Hepatocyte (in vitro differentiated cells): ENCODE measurements around the gene OR2D3. TPM values are rescaled to one million over a fixed set of nuclear protein-coding genes. Genes with fewer than 3 reads are reported as not detected.

ENCODE experiments used
- DNase-seq: peaks from one replicate; pipeline ENCODE4 v3.0.0-alpha.2; 2016; ENCODE audit warnings: low spot score
- H2AFZ ChIP-seq: fragments of 200-600 bp; sonication (generic); 2 replicates; pipeline ENCODE4 v1.6.0; 2016; ENCODE audit warnings: antibody characterized with exemption, mild to moderate bottlenecking
- H3K27ac ChIP-seq: fragments of 200-600 bp; sonication (generic); 2 replicates; pipeline ENCODE4 v1.5.1; 2016; ENCODE audit warnings: mild to moderate bottlenecking
- H3K27me3 ChIP-seq: fragments of 200-600 bp; sonication (generic); 2 replicates; pipeline ENCODE4 v1.6.1; 2016
- H3K36me3 ChIP-seq: fragments of 200-600 bp; sonication (generic); replicated peaks from 2 replicates; pipeline ENCODE4 v1.5.1; 2016; ENCODE audit warnings: low read depth; ENCODE audit not compliant: insufficient read depth
- H3K4me1 ChIP-seq: fragments of 200-600 bp; sonication (generic); 2 replicates; pipeline ENCODE4 v1.5.1; 2016; ENCODE audit warnings: mild to moderate bottlenecking, moderate library complexity; ENCODE audit not compliant: insufficient read depth
- H3K4me2 ChIP-seq: fragments of 200-600 bp; sonication (generic); 2 replicates; pipeline ENCODE4 v1.6.0; 2016
- H3K4me3 ChIP-seq: fragments of 200-600 bp; sonication (generic); 2 replicates; pipeline ENCODE4 v1.5.1; 2016; ENCODE audit warnings: mild to moderate bottlenecking
- H3K79me2 ChIP-seq: fragments of 200-600 bp; sonication (generic); 2 replicates; pipeline ENCODE4 v1.6.0; 2017; ENCODE audit warnings: mild to moderate bottlenecking
- H3K9me2 ChIP-seq: fragments of 200-600 bp; sonication (generic); replicated peaks from 2 replicates; pipeline ENCODE4 v1.6.0; 2017; ENCODE audit warnings: mild to moderate bottlenecking; ENCODE audit not compliant: insufficient read depth
- H3K9me3 ChIP-seq: fragments of 200-600 bp; sonication (generic); 2 replicates; pipeline ENCODE4 v1.5.1; 2016; ENCODE audit warnings: low read depth, mild to moderate bottlenecking
- H4K20me1 ChIP-seq: fragments of 200-600 bp; sonication (generic); 2 replicates; pipeline ENCODE4 v1.6.0; 2016; ENCODE audit warnings: mild to moderate bottlenecking; ENCODE audit not compliant: insufficient read depth, poor library complexity, severe bottlenecking
- EZH2 ChIP-seq: fragments of 200-600 bp; sonication (generic); IDR thresholded peaks from 2 replicates; pipeline ENCODE4 v1.6.1; 2016; ENCODE audit warnings: antibody characterized with exemption, mild to moderate bottlenecking, borderline replicate concordance
- EZH2phosphoT487 ChIP-seq: fragments of 200-600 bp; sonication (generic); IDR thresholded peaks from one replicate; pipeline ENCODE4 v1.6.1; 2018; ENCODE audit warnings: antibody characterized with exemption, mild to moderate bottlenecking, low read depth, moderate library complexity; ENCODE audit not compliant: unreplicated experiment, severe bottlenecking
- WGBS: methylation state at CpG from one replicate; pipeline ENCODE4 v1.1.6; 2016; ENCODE audit warnings: low lambda C conversion rate; ENCODE audit errors: missing lambda C conversion rate; 5-methylcytosine and 5-hydroxymethylcytosine counted together
- polyA plus RNA-seq: library from polyadenylated mRNA; unstranded; fragments of >200 nt; fragmentation: Nextera tagmentation; extraction: Ambion mirVana; gene quantifications from 2 replicates; pipeline ENCODE4 v1.2.1, GENCODE V29; 2016
- total RNA-seq: library from RNA; depleted of rRNA; stranded (reverse); fragments of >200 nt; gene quantifications from 2 replicates; pipeline ENCODE4 v1.2.3, GENCODE V29; 2014
- TF ChIP-seq, protein P1 (sequence below): fragments of 200-600 bp; sonication (generic); IDR thresholded peaks from 2 replicates; pipeline ENCODE4 v1.5.1; 2016; ENCODE audit warnings: antibody characterized with exemption, mild to moderate bottlenecking; ENCODE audit not compliant: poor library complexity

Gene OR2D3, protein sequence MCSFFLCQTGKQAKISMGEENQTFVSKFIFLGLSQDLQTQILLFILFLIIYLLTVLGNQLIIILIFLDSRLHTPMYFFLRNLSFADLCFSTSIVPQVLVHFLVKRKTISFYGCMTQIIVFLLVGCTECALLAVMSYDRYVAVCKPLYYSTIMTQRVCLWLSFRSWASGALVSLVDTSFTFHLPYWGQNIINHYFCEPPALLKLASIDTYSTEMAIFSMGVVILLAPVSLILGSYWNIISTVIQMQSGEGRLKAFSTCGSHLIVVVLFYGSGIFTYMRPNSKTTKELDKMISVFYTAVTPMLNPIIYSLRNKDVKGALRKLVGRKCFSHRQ
- not detected in 2 replicates for total RNA-seq
- polyA plus RNA-seq, result 0.15 TPM in 1 of 2 replicates, not detected in the other

GRCh38 chr11:6920702-6921101 lies at the start of gene OR2D3:
Gene OR2D3, plus strand, starts transcription at chr11:6921002. Its CDS starts 0 bp downstream, at chr11:6921002.
- 94% methylated on average over 1 of the region's 1 CpG for WGBS
- no peaks in the 10 kb centered on the region for H3K4me1 ChIP-seq
- TF ChIP-seq EZH2 (no peak), EZH2phosphoT487 (no peak)
- TF ChIP-seq, protein P1, sequence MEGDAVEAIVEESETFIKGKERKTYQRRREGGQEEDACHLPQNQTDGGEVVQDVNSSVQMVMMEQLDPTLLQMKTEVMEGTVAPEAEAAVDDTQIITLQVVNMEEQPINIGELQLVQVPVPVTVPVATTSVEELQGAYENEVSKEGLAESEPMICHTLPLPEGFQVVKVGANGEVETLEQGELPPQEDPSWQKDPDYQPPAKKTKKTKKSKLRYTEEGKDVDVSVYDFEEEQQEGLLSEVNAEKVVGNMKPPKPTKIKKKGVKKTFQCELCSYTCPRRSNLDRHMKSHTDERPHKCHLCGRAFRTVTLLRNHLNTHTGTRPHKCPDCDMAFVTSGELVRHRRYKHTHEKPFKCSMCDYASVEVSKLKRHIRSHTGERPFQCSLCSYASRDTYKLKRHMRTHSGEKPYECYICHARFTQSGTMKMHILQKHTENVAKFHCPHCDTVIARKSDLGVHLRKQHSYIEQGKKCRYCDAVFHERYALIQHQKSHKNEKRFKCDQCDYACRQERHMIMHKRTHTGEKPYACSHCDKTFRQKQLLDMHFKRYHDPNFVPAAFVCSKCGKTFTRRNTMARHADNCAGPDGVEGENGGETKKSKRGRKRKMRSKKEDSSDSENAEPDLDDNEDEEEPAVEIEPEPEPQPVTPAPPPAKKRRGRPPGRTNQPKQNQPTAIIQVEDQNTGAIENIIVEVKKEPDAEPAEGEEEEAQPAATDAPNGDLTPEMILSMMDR, result no peak
- no peak within 1 kb of the TSS for H2AFZ ChIP-seq
- H3K27ac ChIP-seq, result no peak within 1 kb of the TSS
- H3K4me2 ChIP-seq, result no peak within 1 kb of the TSS
- no peak within 1 kb of the TSS for H3K4me3 ChIP-seq
- no peaks in the 10 kb centered on the region for H3K27me3 ChIP-seq
- H3K9me2 ChIP-seq, result no peaks in the 10 kb centered on the region
- DNase-seq, result no peak
- H4K20me1 ChIP-seq, result no peaks in the 10 kb centered on the region
- no peaks in the 10 kb centered on the region for H3K79me2 ChIP-seq
- H3K9me3 ChIP-seq, result no peaks in the 10 kb centered on the region
- H3K36me3 ChIP-seq, result no peaks in the 10 kb centered on the region

DNA sequence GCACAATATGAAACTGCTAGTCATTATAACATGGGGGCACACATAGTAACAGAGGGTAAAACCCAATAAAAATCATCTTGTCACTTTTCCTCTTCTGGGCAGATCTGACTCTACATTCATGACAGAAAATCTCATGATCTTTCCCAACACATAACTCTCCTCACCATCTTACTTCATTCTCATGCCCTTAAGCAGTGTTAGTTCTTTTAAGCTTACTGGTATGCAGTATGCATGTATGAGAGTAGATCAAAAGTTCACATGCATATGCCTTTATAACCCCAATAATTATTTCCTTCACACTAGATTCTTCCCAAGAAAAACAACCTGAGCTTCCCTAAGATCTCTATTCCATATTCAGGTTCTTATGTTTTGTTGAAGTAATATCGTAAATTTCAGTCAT lies 49.5 kb upstream of the OR2D3 start:
- no peaks in the 10 kb centered on the region for H3K36me3 ChIP-seq
- H3K9me2 ChIP-seq, result no peaks in the 10 kb centered on the region
- H3K79me2 ChIP-seq, result no peaks in the 10 kb centered on the region
- H2AFZ ChIP-seq, result no peak overlapping the region
- TF ChIP-seq EZH2phosphoT487, result no peak
- TF ChIP-seq EZH2, result no peak
- TF ChIP-seq, protein P1, result no peak
- H3K27ac ChIP-seq, result no peak overlapping the region
- H3K27me3 ChIP-seq, result no peaks in the 10 kb centered on the region
- no peak for DNase-seq
- H3K4me1 ChIP-seq, result no peaks in the 10 kb centered on the region
- no peaks in the 10 kb centered on the region for H3K9me3 ChIP-seq
- H3K4me2 ChIP-seq, result no peak overlapping the region
- 90% methylated on average over 1 of the region's 1 CpG for WGBS
- no peak overlapping the region for H3K4me3 ChIP-seq
- no peaks in the 10 kb centered on the region for H4K20me1 ChIP-seq

GRCh38 chr11:6875761-6876160 lies 45.0 kb upstream of the OR2D3 start:
- no peaks in the 10 kb centered on the region for H3K9me2 ChIP-seq
- TF ChIP-seq, protein P1, result no peak
- no peak for TF ChIP-seq EZH2phosphoT487
- TF ChIP-seq EZH2, result no peak
- no peak overlapping the region for H3K27ac ChIP-seq
- H3K36me3 ChIP-seq, result no peaks in the 10 kb centered on the region
- H2AFZ ChIP-seq, result no peak overlapping the region
- H3K9me3 ChIP-seq, result no peaks in the 10 kb centered on the region
- H3K4me1 ChIP-seq, result no peaks in the 10 kb centered on the region
- 89% methylated on average over 2 of the region's 2 CpGs for WGBS
- H4K20me1 ChIP-seq, result no peaks in the 10 kb centered on the region
- no peaks in the 10 kb centered on the region for H3K79me2 ChIP-seq
- H3K4me2 ChIP-seq, result no peak overlapping the region
- H3K27me3 ChIP-seq, result no peaks in the 10 kb centered on the region
- no peak overlapping the region for H3K4me3 ChIP-seq
- no peak for DNase-seq
